GM21367 (cell line): Measurements from ENCODE around the gene CYYR1.

Experiments used
- ATAC-seq: cut with Tn5 transposase; IDR thresholded peaks from one replicate; pipeline ENCODE4 v1.9.1; 2021; ENCODE audit not compliant: unreplicated experiment

Gene CYYR1

GRCh38 chr21:26572702-26573381, at the start of gene CYYR1:
Gene CYYR1 (minus strand): TSS chr21:26573286. CDS start chr21:26572940, 346 bp downstream.
- no peak for ATAC-seq

- no peak for ATAC-seq
Measured at GRCh38 chr21:26617176-26617575, 44.1 kb upstream of the CYYR1 start.

- no peak for ATAC-seq
Measured at GRCh38 chr21:26614251-26614650, 41.2 kb upstream of the CYYR1 start.

GRCh38 chr21:26599261-26599660, 26.2 kb upstream of the CYYR1 start:
- ATAC-seq = no peak

- no peak for ATAC-seq
Measured at GRCh38 chr21:26597981-26598380, 24.9 kb upstream of the CYYR1 start.

- ATAC-seq = no peak
Measured at GRCh38 chr21:26597031-26597430, 23.9 kb upstream of the CYYR1 start.

GRCh38 chr21:26595971-26596370, 22.9 kb upstream of the CYYR1 start:
- no peak for ATAC-seq

GRCh38 chr21:26593800-26594199, 20.7 kb upstream of the CYYR1 start:
- no peak for ATAC-seq

- ATAC-seq = no peak
Measured at GRCh38 chr21:26591543-26591942, 18.5 kb upstream of the CYYR1 start.

- no peak for ATAC-seq
Measured at GRCh38 chr21:26588446-26588845, 15.4 kb upstream of the CYYR1 start.

- ATAC-seq = no peak
Measured at GRCh38 chr21:26587736-26588201, 14.7 kb upstream of the CYYR1 start.

GRCh38 chr21:26583769-26584168, 10.7 kb upstream of the CYYR1 start:
- no peak for ATAC-seq

- no peak for ATAC-seq
Measured at GRCh38 chr21:26581818-26582217, 8.7 kb upstream of the CYYR1 start.

GRCh38 chr21:26572076-26572701, 897 bp downstream of the CYYR1 start:
- no peak for ATAC-seq

GRCh38 chr21:26570203-26570602, 2.9 kb downstream of the CYYR1 start:
- ATAC-seq = no peak

- ATAC-seq = no peak
Measured at GRCh38 chr21:26565546-26565945, 7.5 kb downstream of the CYYR1 start.

GRCh38 chr21:26565111-26565510, 8.0 kb downstream of the CYYR1 start:
- ATAC-seq = no peak

GRCh38 chr21:26563856-26564503, 9.1 kb downstream of the CYYR1 start:
- no peak for ATAC-seq

- ATAC-seq = no peak
Measured at GRCh38 chr21:26560612-26561011, 12.5 kb downstream of the CYYR1 start.

GRCh38 chr21:26559099-26559498, 14.0 kb downstream of the CYYR1 start:
- no peak for ATAC-seq

- ATAC-seq = no peak
Measured at GRCh38 chr21:26557106-26557505, 16.0 kb downstream of the CYYR1 start.

- no peak for ATAC-seq
Measured at GRCh38 chr21:26555540-26556146, 17.4 kb downstream of the CYYR1 start.
